Spinal cord (tissue), 10 donors: ENCODE data around the gene GATC. TPM values are rescaled to one million over a fixed set of nuclear protein-coding genes. Genes with fewer than 3 reads are reported as not detected.
A peak's percentile ranks its signal among the peaks of the same experiment; 100 is the strongest.

Experiments used
- DNase-seq, 6 donors: peaks; one replicate each; pipeline versions ENCODE4 v3.0.0 to v3.0.0-alpha.2; 2013 to 2015; ENCODE audit warnings: low spot score in 6 of 6, low read depth in 4 of 6
- H3K27ac ChIP-seq: one replicate; pipeline ENCODE4 v1.5.1; 2013; ENCODE audit warnings: low read depth, low read length, control low read depth
- H3K27me3 ChIP-seq: one replicate; pipeline ENCODE4 v1.6.1; 2013; ENCODE audit warnings: low read length; ENCODE audit not compliant: control insufficient read depth, insufficient read depth
- H3K36me3 ChIP-seq: one replicate; pipeline ENCODE4 v1.6.1; 2013; ENCODE audit warnings: low read length; ENCODE audit not compliant: control insufficient read depth, insufficient read depth
- H3K4me1 ChIP-seq: one replicate; pipeline ENCODE4 v1.6.1; 2013; ENCODE audit warnings: low read length; ENCODE audit not compliant: control insufficient read depth, insufficient read depth
- H3K4me3 ChIP-seq: one replicate; pipeline ENCODE4 v1.5.1; 2013; ENCODE audit warnings: low read depth, low read length, control low read depth
- H3K9me3 ChIP-seq: one replicate; pipeline ENCODE4 v1.6.1; 2013; ENCODE audit warnings: low read length; ENCODE audit not compliant: control insufficient read depth, insufficient read depth
- WGBS: methylation state at CpG from one replicate; pipeline ENCODE4 v1.1.5; 2013; ENCODE audit warnings: missing lambda C conversion rate; ENCODE audit not compliant: insufficient coverage; 5-methylcytosine and 5-hydroxymethylcytosine counted together
- polyA plus RNA-seq, 2 donors: library from polyadenylated mRNA; unstranded; fragments of 120-200 nt; gene quantifications; one replicate each; pipeline ENCODE4 v1.2.1, GENCODE V29; 2013; ENCODE audit not compliant: insufficient read length in 2 of 2
- total RNA-seq, 2 donors: library from RNA; depleted of rRNA in 1 of 2; stranded (reverse); fragments of 120-200 nt in 1 of 2; fragments of >200 nt in 1 of 2; gene quantifications; one replicate each; pipeline versions ENCODE4 v1.2.3 to v1.2.4, GENCODE V29; 2013 to 2014
- donor health status: healthy.

GATC gene
- total and polyA plus RNA-seq, 4 donors = 22.7 to 39.1 (median 35.8) TPM

DNA sequence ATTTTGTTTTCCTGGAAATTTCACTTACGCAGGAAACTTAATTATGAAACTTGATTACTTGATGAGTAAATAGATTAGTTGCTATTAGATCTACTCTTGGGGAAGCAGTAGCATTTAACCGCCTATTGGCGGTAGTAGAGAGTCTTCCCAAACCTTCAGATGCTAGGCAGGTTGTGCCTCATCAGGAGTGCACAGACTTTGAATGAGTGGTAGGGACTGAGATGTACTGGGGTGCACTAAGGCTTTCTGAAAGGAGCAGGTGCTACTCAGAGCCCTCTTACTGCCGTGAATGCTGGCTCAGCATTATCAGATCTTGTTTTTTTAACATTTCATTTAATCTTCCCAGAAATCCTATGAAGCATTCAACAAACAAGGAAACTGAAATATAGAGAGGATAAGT is 7.7 kb downstream of the GATC start:
- H3K4me1 ChIP-seq = no peaks in the 10 kb centered on the region
- peaks cover 62% of the 10 kb centered on the region for H3K36me3 ChIP-seq
- WGBS = 76% methylated on average over 2 of the region's 4 CpGs

DNA sequence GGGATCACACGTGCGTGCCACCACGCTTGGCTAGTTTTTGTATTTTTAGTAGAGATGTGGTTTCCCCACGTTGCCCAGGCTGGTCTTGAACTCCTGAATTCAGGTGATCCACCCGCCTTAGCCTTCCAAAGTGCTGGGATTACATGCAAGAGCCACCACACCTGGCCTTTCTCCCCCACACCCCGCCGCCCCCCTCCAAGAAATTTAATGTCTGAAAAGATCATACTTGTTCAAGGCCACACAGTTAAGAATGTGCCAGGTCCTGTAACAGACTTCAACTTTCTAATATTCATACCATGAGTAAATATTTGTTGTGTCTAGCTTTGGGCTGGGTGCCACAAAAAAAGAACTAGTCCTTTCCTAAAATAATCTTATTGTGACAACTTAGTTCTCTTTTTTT is 9.1 kb downstream of the GATC start:
- no peaks in the 10 kb centered on the region for H3K27me3 ChIP-seq
- H3K27ac ChIP-seq = no peak overlapping the region
- peaks cover 62% of the 10 kb centered on the region for H3K36me3 ChIP-seq
- no peaks in the 10 kb centered on the region for H3K4me1 ChIP-seq
- no peaks in the 10 kb centered on the region for H3K9me3 ChIP-seq
- no peak for DNase-seq
- no peak overlapping the region for H3K4me3 ChIP-seq
- 100% methylated on average over 1 of the region's 7 CpGs for WGBS

More for the DNA sequence above, 7.7 kb downstream of the GATC start:
- Histone ChIP-seq H3K4me3 (no peak overlapping the region), H3K9me3 (no peaks in the 10 kb centered on the region), H3K27me3 (no peaks in the 10 kb centered on the region), H3K27ac (no peak overlapping the region)
- DNase-seq = no peak

DNA sequence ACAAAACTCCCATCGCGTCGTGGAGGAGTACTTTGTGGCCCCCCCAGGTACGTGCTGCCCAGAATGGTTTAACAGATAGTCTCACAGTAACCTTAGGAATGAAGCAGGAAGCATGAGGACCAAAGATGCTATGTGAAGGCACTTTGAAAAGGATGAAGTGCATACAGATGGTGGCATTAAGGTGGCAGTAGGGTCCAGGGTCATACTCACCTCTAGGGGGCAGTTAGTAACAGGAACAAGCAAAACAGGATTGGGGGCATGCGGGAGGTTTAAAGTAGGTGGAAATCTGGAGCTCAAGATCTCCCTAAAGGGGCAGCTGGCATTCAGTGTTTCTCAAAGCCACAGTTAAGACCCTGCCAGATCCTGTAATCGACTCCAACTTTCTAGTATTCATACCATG is 10.9 kb downstream of the GATC start:
- H3K27me3 ChIP-seq = no peaks in the 10 kb centered on the region
- H3K36me3 ChIP-seq = peaks cover 66% of the 10 kb centered on the region
- peak in 1 of 6 donors; percentile 8 for DNase-seq
- WGBS = 80% methylated on average over 1 of the region's 6 CpGs
- no peaks in the 10 kb centered on the region for H3K9me3 ChIP-seq
- no peak overlapping the region for H3K4me3 ChIP-seq
- no peak overlapping the region for H3K27ac ChIP-seq
- no peaks in the 10 kb centered on the region for H3K4me1 ChIP-seq

DNA sequence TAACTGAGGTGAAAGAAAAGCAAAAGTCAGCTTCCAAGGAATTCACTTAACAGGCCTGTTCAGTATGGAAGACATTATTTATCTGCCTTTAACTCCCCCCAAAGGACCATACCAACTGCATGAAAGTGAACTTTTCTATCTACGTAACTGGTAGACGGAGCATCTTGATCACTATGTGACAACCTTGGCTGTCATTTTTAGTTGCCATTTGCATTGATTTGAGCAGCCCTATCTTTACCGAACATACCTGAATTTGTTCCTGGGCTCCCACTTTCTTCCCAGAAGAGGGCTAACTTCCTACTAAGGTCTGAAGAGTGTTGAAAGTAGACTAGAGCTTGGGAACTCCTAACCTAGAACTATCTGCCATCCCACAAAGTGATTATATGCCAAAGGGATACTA is 13.9 kb downstream of the GATC start:
- no peak for DNase-seq
- no peaks in the 10 kb centered on the region for H3K4me1 ChIP-seq
- 94% methylated on average over 2 of the region's 3 CpGs for WGBS
- peaks cover 78% of the 10 kb centered on the region for H3K36me3 ChIP-seq
- H3K27ac ChIP-seq = no peak overlapping the region
- no peaks in the 10 kb centered on the region for H3K9me3 ChIP-seq
- no peak overlapping the region for H3K4me3 ChIP-seq
- no peaks in the 10 kb centered on the region for H3K27me3 ChIP-seq

DNA sequence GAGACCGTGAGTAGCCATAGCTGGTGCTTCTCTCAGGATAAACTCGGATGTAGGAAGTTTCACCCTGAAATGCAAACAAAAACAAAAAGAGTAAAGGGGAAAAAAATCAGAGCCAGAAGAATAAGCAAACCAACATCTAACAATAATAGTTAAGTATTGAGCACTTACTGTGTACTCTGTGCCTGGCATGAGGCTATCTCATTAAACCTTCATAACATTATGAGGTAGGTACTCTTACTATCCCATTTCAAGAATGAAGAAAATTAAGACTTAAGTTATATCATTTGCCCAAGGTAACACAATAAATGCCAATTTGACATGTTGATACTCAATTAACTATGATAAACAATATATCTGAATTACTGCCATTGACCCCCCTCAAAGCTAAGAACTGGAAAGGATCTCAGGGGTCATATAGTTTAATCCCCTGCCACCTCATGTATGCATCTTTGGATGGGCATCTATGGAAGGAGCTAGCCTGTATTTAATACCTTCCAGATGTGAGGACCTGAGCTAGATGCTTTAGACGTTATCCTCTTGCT is 15.9 kb downstream of the GATC start:
- H3K27ac ChIP-seq = no peak overlapping the region
- no peak for DNase-seq
- peaks cover 10% of the 10 kb centered on the region for H3K4me1 ChIP-seq
- no peak overlapping the region for H3K4me3 ChIP-seq
- peaks cover 78% of the 10 kb centered on the region for H3K36me3 ChIP-seq
- H3K9me3 ChIP-seq = no peaks in the 10 kb centered on the region
- H3K27me3 ChIP-seq = no peaks in the 10 kb centered on the region
- WGBS = 89% methylated on average over 1 of the region's 3 CpGs

DNA sequence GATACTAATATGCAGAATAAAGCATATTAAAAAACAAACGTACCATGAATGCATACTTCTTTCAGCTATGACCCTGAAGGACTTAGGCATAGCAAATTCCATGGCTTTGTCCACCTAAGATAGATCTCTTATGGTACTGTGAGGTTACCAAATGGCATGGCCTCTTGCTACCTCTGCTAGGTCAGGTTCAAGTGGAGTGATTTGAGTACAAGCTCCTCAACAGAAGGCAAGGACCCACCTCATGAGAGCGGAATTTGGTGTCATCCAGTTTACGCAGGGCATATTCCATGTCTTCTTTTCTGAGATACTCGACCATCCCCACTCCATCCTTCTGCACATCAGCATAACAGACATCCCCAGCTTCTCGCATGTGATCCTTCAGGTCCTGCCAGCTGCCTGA is 17.5 kb downstream of the GATC start:
- H3K4me3 ChIP-seq = no peak overlapping the region
- H3K9me3 ChIP-seq = no peaks in the 10 kb centered on the region
- WGBS = 89% methylated on average over 5 of the region's 5 CpGs
- peaks cover 69% of the 10 kb centered on the region for H3K36me3 ChIP-seq
- DNase-seq = no peak
- H3K27me3 ChIP-seq = no peaks in the 10 kb centered on the region
- peaks cover 23% of the 10 kb centered on the region for H3K4me1 ChIP-seq
- no peak overlapping the region for H3K27ac ChIP-seq

DNA sequence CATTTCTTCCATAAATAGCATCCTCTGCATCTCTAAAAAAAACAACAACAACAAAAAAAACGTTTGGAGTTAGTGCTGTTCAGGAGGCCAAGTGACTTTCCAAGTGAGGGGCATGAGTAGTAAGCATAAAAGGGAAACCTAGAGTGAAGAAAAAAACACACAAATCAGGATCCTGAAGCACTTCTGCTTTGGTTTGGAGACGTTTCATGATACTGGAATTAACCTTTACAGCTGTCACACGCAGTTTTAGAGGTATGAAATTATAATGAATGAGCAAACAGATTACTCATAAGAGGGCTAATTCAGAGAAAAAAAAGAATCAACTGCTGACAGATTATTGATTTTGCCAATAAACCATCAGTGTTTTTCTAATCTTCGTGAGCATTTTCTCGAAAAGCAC is 19.5 kb downstream of the GATC start:
- WGBS = no CpG with 5 or more reads among the region's 5 CpGs
- Histone ChIP-seq H3K27me3 (no peaks in the 10 kb centered on the region), H3K4me3 (no peak overlapping the region), H3K9me3 (no peaks in the 10 kb centered on the region), H3K4me1 (peaks cover 31% of the 10 kb centered on the region), H3K36me3 (peaks cover 52% of the 10 kb centered on the region), H3K27ac (no peak overlapping the region)
- DNase-seq = no peak

DNA sequence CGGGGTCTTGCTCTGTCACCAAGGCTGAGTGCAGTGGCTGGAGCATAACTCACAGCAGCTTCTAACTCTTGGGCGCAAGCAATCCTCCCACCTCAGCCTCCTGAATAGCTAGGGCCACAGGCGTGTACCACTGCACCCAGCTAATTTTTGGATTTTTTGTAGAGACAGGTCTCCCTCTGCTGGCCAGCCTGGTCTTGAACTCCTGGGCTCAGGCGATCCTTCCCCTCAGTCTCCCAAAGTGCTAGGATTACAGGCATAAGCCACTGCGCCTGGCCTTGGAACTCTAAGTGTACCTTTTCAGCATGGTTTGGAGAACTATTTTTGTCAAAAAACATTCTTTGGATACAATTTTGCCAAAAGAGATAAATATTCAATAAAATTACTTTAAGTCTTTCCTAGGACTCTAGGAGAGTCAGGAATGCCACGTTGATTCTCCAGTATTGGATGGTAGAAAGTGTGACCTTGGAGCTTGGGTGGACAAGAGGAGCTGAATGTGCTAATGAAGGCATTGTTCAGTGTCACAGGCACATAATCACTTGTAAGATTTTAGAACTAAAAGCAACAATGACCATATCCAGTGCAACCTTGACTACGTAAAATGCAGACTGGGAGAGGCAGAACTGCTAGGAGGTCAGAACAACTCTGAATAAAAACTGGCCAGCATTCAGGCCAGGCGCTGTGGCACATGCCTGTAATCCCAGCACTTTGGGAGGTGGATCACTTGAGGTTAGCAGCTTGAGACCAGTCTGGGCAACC is 20.5 kb downstream of the GATC start:
- no peaks in the 10 kb centered on the region for H3K27me3 ChIP-seq
- peaks cover 35% of the 10 kb centered on the region for H3K4me1 ChIP-seq
- no peak overlapping the region for H3K27ac ChIP-seq
- DNase-seq = peak in 2 of 6 donors; percentile 52 to 71
- WGBS = 48% methylated on average over 5 of the region's 8 CpGs
- peaks cover 46% of the 10 kb centered on the region for H3K36me3 ChIP-seq
- no peak overlapping the region for H3K4me3 ChIP-seq
- H3K9me3 ChIP-seq = no peaks in the 10 kb centered on the region

DNA sequence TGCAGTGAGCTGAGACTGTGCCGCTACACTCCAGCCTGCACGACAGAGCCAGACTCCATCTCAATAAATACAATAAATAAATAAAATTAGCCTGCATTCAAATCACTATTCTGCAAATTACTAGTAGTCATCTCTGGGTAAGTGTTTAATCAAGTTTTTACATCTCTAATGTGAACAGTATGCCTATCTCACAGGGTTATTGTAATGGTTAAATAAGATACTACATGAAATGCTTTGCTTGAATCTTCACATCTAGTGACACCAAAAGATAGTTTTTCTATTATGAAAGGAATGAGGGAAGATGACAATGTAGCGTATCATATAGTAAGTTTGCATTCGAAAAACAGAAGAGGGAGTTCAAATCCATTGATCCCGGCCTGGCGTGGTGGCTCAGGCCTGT is 21.2 kb downstream of the GATC start:
- Histone ChIP-seq H3K27ac (no peak overlapping the region), H3K36me3 (peaks cover 43% of the 10 kb centered on the region), H3K4me1 (peaks cover 35% of the 10 kb centered on the region), H3K4me3 (no peak overlapping the region), H3K27me3 (no peaks in the 10 kb centered on the region), H3K9me3 (no peaks in the 10 kb centered on the region)
- 92% methylated on average over 2 of the region's 6 CpGs for WGBS
- DNase-seq = no peak

DNA sequence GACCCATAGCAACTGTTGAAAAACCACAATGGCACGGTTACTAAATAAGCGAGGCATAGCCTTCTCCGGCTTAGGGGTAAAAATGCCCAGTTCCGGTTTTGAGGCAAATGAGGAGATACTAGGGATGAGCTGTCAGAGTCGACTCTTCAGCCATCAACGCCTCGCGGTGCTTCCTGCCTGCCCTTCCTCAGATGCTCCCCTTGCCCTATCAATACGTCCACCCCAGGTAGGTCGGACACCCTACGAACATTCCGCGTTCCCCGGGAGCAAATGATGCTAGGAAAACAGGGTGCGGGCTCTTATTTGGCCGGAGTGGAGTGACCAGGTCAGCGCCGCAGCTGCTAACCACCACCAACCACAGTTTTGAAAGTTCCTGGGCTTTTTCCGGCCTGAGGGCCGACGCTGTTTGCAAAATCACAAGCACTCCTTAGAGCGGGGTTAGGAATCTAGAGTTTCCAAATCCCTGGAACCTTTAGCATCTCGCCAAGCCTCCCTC is 22.1 kb downstream of the GATC start:
- H3K4me3 ChIP-seq = peak overlapping the region; percentile 76
- H3K27me3 ChIP-seq = no peaks in the 10 kb centered on the region
- H3K9me3 ChIP-seq = no peaks in the 10 kb centered on the region
- H3K4me1 ChIP-seq = peaks cover 35% of the 10 kb centered on the region
- peaks cover 34% of the 10 kb centered on the region for H3K36me3 ChIP-seq
- 1% methylated on average over 20 of the region's 23 CpGs for WGBS
- DNase-seq = no peak
- peak overlapping the region; percentile 92 for H3K27ac ChIP-seq
